Sigmoid colon (tissue), 4 donors: ENCODE measurements around the gene YIPF1.

Source experiments
- CTCF ChIP-seq, 4 experiments: fragments of 450-650 bp in 3 of 4; fragments of 200-600 bp in 1 of 4; IDR thresholded peaks; one replicate each; pipeline ENCODE4 v1.5.1; 2016 to 2019; ENCODE audit warnings: antibody characterized with exemption in 4 of 4, mild to moderate bottlenecking in 3 of 4, moderate library complexity in 2 of 4
- EP300 ChIP-seq, 4 donors: sonication (generic); formaldehyde crosslinking; IDR thresholded peaks; one replicate each; pipeline ENCODE4 v1.6.1; 2017; ENCODE audit warnings: antibody characterized with exemption in 4 of 4
- POLR2A ChIP-seq, 2 donors: fragments of 450-650 bp; IDR thresholded peaks; one replicate each; pipeline ENCODE4 v1.6.1; 2016; ENCODE audit warnings: antibody characterized with exemption in 2 of 2, mild to moderate bottlenecking in 2 of 2, moderate library complexity in 2 of 2
- POLR2AphosphoS5 ChIP-seq, 4 donors: sonication (generic); formaldehyde crosslinking; IDR thresholded peaks; one replicate each; pipeline ENCODE4 v1.6.1; 2017; ENCODE audit warnings: antibody characterized with exemption in 4 of 4

GRCh38 chr1:53888681-53889080 is 916 bp downstream of the YIPF1 start:
- TF ChIP-seq POLR2AphosphoS5 (IDR thresholded peaks at IDR 0.05): no peak
- TF ChIP-seq CTCF (IDR thresholded peaks at IDR 0.05): no peak
- no peak for TF ChIP-seq POLR2A (IDR thresholded peaks at IDR 0.05)
- TF ChIP-seq EP300 (IDR thresholded peaks at IDR 0.05): no peak
